Activated T-helper 1 cell treated with anti-CD3 and anti-CD28 coated beads, Interleukin-12 subunit alpha, Interleukin-12 subunit beta, Interleukin-2, Interleukin-4 antibody, amounts not matched to agents 30 ng/mL and 10 ng/mL and 1 ng/mL, durations not matched to agents 14 hours and 24 hours and 36 hours (primary cell): ENCODE results near the gene SI. TPM values are rescaled to one million over a fixed set of nuclear protein-coding genes. Genes with fewer than 3 reads are reported as not detected.

ENCODE experiments used
- DNase-seq: peaks from one replicate; pipeline ENCODE4 v3.0.0; 2021; ENCODE audit warnings: low spot score
- H3K27ac Mint-ChIP-seq: one replicate; pipeline ENCODE4 v1.8.0; 2021; ENCODE audit warnings: mild to moderate bottlenecking, mixed read lengths
- H3K27me3 Mint-ChIP-seq: one replicate; pipeline ENCODE4 v1.8.0; 2022; ENCODE audit warnings: mild to moderate bottlenecking, moderate library complexity, mixed read lengths; ENCODE audit not compliant: insufficient read depth
- H3K36me3 Mint-ChIP-seq: one replicate; pipeline ENCODE4 v1.8.0; 2021; ENCODE audit warnings: low read depth, mixed read lengths
- H3K4me1 Mint-ChIP-seq: one replicate; pipeline ENCODE4 v1.8.0; 2021; ENCODE audit warnings: low read depth, mixed read lengths
- H3K4me3 Mint-ChIP-seq: one replicate; pipeline ENCODE4 v1.8.0; 2021; ENCODE audit warnings: mild to moderate bottlenecking, moderate library complexity, mixed read lengths
- H3K9me3 Mint-ChIP-seq: one replicate; pipeline ENCODE4 v1.8.0; 2021; ENCODE audit warnings: mixed read lengths
- intact Hi-C: fragments of 100-400 bp; cut with micrococcal nuclease; formaldehyde crosslinking; loops from one replicate; pipeline ENCODE4 v1.15.1; 2024
- total RNA-seq: library from RNA; stranded (reverse); gene quantifications from 2 replicates; pipeline ENCODE4 v1.2.3, GENCODE V29; 2022

SI gene
- not detected in 2 replicates for total RNA-seq

GRCh38 chr3:165078293-165078692, at the start of gene SI:
TSS of gene SI (minus strand) at chr3:165078496. CDS start at chr3:165076012, 2,484 bp downstream.
- H3K4me3 Mint-ChIP-seq = no peak within 1 kb of the TSS
- H3K9me3 Mint-ChIP-seq = no peaks in the 10 kb centered on the region
- H3K36me3 Mint-ChIP-seq = no peaks in the 10 kb centered on the region
- no peak within 1 kb of the TSS for H3K27ac Mint-ChIP-seq
- no peaks in the 10 kb centered on the region for H3K27me3 Mint-ChIP-seq
- intact Hi-C loops = no loop called here
- DNase-seq = no peak
- H3K4me1 Mint-ChIP-seq = no peaks in the 10 kb centered on the region

DNA sequence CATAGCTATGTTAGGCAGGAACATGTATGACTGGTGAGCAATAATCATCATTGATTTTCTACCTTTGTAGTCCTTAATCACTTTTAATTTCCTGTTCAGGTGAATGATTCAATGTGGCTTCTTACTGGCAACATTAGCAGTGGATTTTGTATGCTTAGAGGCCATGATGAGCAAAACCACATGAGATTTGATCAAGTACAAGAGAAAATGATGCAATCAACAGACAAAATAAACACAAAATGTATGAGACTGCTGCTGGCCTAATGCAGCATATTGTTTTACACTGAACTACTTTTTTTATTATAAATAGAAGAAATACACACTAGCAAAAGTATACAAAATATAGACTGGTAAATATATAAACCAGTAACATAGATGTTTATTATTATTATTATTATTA, 47.5 kb upstream of the SI start:
- intact Hi-C loops = no loop called here
- H3K4me3 Mint-ChIP-seq = no peak overlapping the region
- H3K36me3 Mint-ChIP-seq = no peaks in the 10 kb centered on the region
- DNase-seq = no peak
- no peak overlapping the region for H3K27ac Mint-ChIP-seq
- no peaks in the 10 kb centered on the region for H3K9me3 Mint-ChIP-seq
- no peaks in the 10 kb centered on the region for H3K27me3 Mint-ChIP-seq
- H3K4me1 Mint-ChIP-seq = no peaks in the 10 kb centered on the region

GRCh38 chr3:165111401-165111800, 33.1 kb upstream of the SI start:
- no peak for DNase-seq
- H3K4me1 Mint-ChIP-seq = no peaks in the 10 kb centered on the region
- no peaks in the 10 kb centered on the region for H3K9me3 Mint-ChIP-seq
- H3K4me3 Mint-ChIP-seq = no peak overlapping the region
- no peaks in the 10 kb centered on the region for H3K27me3 Mint-ChIP-seq
- intact Hi-C loops = no loop called here
- H3K27ac Mint-ChIP-seq = no peak overlapping the region
- H3K36me3 Mint-ChIP-seq = no peaks in the 10 kb centered on the region

GRCh38 chr3:165103616-165104015, 25.3 kb upstream of the SI start:
- DNase-seq = no peak
- Mint-ChIP-seq H3K36me3 (no peaks in the 10 kb centered on the region), H3K27ac (no peak overlapping the region), H3K4me1 (no peaks in the 10 kb centered on the region), H3K27me3 (no peaks in the 10 kb centered on the region), H3K4me3 (no peak overlapping the region), H3K9me3 (no peaks in the 10 kb centered on the region)
- intact Hi-C loops = no loop called here

DNA sequence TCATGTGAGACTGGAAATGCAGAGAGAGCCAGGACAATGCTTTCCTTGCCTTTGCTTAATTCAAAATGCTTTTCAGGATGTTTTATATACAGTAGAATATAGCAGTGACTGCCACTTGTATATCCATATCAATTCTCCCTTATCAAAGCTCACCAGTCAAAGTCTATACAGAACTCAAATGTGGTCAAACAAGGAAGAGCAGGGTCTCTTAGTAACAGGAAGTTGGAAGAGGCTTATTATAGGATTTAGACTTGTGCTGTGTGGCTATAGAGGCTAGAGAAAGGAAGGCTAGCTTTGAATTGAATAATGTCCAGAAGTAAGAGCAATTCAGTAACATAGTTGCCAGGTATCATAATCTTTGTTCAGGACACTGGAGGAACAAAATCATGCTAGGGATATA, 4.4 kb upstream of the SI start:
- Mint-ChIP-seq H3K27ac (no peak overlapping the region), H3K4me1 (no peaks in the 10 kb centered on the region), H3K4me3 (no peak overlapping the region), H3K27me3 (no peaks in the 10 kb centered on the region), H3K36me3 (no peaks in the 10 kb centered on the region), H3K9me3 (no peaks in the 10 kb centered on the region)
- intact Hi-C loops = no loop called here
- DNase-seq = no peak

- no peak overlapping the region for H3K27ac Mint-ChIP-seq
- no peak for DNase-seq
- no peak overlapping the region for H3K4me3 Mint-ChIP-seq
- intact Hi-C loops = no loop called here
- H3K27me3 Mint-ChIP-seq = no peaks in the 10 kb centered on the region
- H3K4me1 Mint-ChIP-seq = no peaks in the 10 kb centered on the region
- H3K36me3 Mint-ChIP-seq = no peaks in the 10 kb centered on the region
- no peaks in the 10 kb centered on the region for H3K9me3 Mint-ChIP-seq
These were observed 2.9 kb upstream of the SI start for GRCh38 chr3:165081183-165081582.

DNA sequence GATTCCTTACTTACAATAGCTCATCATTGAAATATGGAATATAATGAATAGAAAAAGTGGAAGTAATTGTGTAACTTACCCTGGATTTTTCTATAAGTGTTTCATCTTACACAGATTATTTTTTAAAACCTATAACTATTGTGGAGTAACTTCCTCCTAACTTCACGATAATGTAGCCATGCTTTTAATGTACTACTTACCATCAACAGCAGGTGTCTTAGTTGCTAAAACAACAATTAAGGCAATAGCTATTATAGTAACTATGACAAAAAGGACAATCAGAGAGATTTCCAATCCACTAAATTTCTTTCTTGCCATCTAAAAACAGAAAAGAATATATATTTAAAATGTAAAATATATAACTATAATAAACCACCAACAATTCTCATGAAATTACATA, 2.6 kb downstream of the SI start:
- Mint-ChIP-seq H3K27ac (no peak overlapping the region), H3K36me3 (no peaks in the 10 kb centered on the region), H3K4me1 (no peaks in the 10 kb centered on the region), H3K27me3 (no peaks in the 10 kb centered on the region), H3K9me3 (peaks cover 3% of the 10 kb centered on the region), H3K4me3 (no peak overlapping the region)
- no peak for DNase-seq
- intact Hi-C loops = no loop called here

DNA sequence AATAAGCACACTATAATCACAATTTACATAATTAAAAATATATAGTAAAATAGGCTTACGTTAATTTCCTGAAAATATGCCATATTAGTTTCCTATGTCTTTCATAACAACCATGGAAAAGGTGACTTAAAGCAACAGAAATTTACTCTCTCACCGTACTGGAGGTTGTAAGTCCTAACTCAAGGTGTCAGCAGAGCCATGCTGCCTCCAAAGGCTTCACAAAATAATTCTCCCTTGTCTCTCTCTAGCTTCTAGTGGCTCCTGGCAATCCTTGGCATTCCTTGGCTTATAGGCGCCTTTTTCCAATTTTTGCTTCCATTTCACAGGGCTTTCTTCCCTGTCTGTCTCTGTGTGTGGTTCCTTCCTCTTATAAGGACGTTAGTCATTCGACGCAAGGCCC, 7.6 kb downstream of the SI start:
- Mint-ChIP-seq H3K27me3 (no peaks in the 10 kb centered on the region), H3K36me3 (no peaks in the 10 kb centered on the region), H3K4me1 (no peaks in the 10 kb centered on the region), H3K27ac (no peak overlapping the region), H3K4me3 (no peak overlapping the region), H3K9me3 (peaks cover 3% of the 10 kb centered on the region)
- DNase-seq = no peak
- intact Hi-C loops = no loop called here

GRCh38 chr3:165056510-165056909, 21.8 kb downstream of the SI start:
- H3K9me3 Mint-ChIP-seq = no peaks in the 10 kb centered on the region
- no peak overlapping the region for H3K4me3 Mint-ChIP-seq
- no peak overlapping the region for H3K27ac Mint-ChIP-seq
- intact Hi-C loops = no loop called here
- no peaks in the 10 kb centered on the region for H3K27me3 Mint-ChIP-seq
- DNase-seq = no peak
- no peaks in the 10 kb centered on the region for H3K36me3 Mint-ChIP-seq
- H3K4me1 Mint-ChIP-seq = no peaks in the 10 kb centered on the region

DNA sequence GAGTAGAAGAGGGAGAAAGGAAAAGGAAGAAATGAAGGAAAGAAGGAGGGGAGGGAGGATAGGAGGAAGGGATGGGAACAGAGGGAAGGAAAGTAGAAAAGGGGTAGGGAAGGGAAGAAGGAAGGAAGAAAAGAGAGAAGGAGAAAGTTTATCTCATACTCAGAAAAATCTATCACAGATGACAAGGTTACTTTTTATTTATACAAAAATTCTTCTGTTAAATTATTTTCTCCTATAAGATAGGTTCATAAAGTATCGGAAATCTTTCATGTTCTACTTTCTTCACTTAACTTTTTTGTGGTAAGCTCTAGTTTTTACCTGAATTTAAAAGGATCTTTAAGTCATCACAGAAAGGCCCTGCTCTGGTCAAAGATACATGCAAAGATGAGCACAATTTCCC, 38.1 kb downstream of the SI start:
- no peak overlapping the region for H3K27ac Mint-ChIP-seq
- no peak overlapping the region for H3K4me3 Mint-ChIP-seq
- H3K9me3 Mint-ChIP-seq = peaks cover 10% of the 10 kb centered on the region
- H3K36me3 Mint-ChIP-seq = no peaks in the 10 kb centered on the region
- no peaks in the 10 kb centered on the region for H3K4me1 Mint-ChIP-seq
- intact Hi-C loops = no loop called here
- H3K27me3 Mint-ChIP-seq = no peaks in the 10 kb centered on the region
- no peak for DNase-seq

- intact Hi-C loops = no loop called here
- Mint-ChIP-seq H3K36me3 (no peaks in the 10 kb centered on the region), H3K9me3 (peaks cover 5% of the 10 kb centered on the region), H3K27me3 (no peaks in the 10 kb centered on the region), H3K4me1 (no peaks in the 10 kb centered on the region), H3K27ac (no peak overlapping the region), H3K4me3 (no peak overlapping the region)
- no peak for DNase-seq
These were observed 66.7 kb downstream of the SI start for GRCh38 chr3:165011557-165011956.

- no peak overlapping the region for H3K27ac Mint-ChIP-seq
- no peak overlapping the region for H3K4me3 Mint-ChIP-seq
- no peaks in the 10 kb centered on the region for H3K4me1 Mint-ChIP-seq
- no peaks in the 10 kb centered on the region for H3K27me3 Mint-ChIP-seq
- no peaks in the 10 kb centered on the region for H3K9me3 Mint-ChIP-seq
- DNase-seq = no peak
- no peaks in the 10 kb centered on the region for H3K36me3 Mint-ChIP-seq
- intact Hi-C loops = no loop called here
These were observed 93.3 kb downstream of the SI start for GRCh38 chr3:164984947-164985346.

- intact Hi-C loops = no loop called here
- Mint-ChIP-seq H3K27me3 (no peaks in the 10 kb centered on the region), H3K9me3 (no peaks in the 10 kb centered on the region), H3K4me3 (no peak overlapping the region), H3K4me1 (no peaks in the 10 kb centered on the region), H3K27ac (no peak overlapping the region), H3K36me3 (no peaks in the 10 kb centered on the region)
- DNase-seq = no peak
These were observed 115.7 kb downstream of the SI start for GRCh38 chr3:164962610-164963009.

GRCh38 chr3:164952966-164953365, 125.3 kb downstream of the SI start:
- DNase-seq = no peak
- no peak overlapping the region for H3K27ac Mint-ChIP-seq

More at GRCh38 chr3:164952966-164953365, 125.3 kb downstream of the SI start:
- H3K36me3 Mint-ChIP-seq = no peaks in the 10 kb centered on the region
- H3K4me1 Mint-ChIP-seq = no peaks in the 10 kb centered on the region
- H3K4me3 Mint-ChIP-seq = no peak overlapping the region
- intact Hi-C loops = no loop called here
- H3K9me3 Mint-ChIP-seq = peaks cover 6% of the 10 kb centered on the region
- H3K27me3 Mint-ChIP-seq = no peaks in the 10 kb centered on the region
